GM11168 (cell line): ENCODE measurements around the gene CLCN1.

Source experiments
- in situ Hi-C: fragments of 300-500 bp; cut with MboI; formaldehyde crosslinking; loops from one replicate; pipeline ENCODE4 v1.12.0; 2022; ENCODE audit warnings: low sequenced_read_pairs; ENCODE audit not compliant: unreplicated experiment

Gene CLCN1

DNA sequence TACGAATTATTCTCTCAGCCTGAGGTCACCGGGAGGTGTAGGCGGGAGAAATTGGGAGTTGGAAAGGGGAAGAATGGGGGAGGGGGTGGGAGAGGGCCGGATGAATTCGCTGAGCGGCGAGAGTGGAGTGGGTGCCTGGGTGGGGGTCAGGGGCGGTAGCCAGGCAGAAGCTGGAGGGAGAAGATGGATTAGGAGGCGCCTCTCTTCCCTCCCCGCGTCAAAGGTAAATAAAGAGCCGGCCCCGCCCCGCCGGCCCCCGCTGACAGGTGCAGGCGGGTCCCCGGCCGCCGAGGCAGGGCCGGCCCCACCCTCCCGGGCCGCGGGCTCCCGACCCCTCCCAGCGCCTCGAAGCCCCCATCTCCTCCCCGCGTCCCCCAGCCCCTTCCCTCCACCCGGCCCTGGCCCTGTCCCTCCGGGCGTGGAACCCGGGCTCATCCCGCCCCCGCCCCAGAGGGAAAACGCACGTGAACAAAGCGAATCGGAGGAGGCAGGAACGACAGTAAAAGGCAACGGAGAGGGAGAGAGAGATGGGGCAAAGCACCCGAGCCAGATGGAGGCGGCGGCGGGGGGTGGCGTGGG, 45.7 kb downstream of the CLCN1 start:
- in situ Hi-C loops = no loop called here

DNA sequence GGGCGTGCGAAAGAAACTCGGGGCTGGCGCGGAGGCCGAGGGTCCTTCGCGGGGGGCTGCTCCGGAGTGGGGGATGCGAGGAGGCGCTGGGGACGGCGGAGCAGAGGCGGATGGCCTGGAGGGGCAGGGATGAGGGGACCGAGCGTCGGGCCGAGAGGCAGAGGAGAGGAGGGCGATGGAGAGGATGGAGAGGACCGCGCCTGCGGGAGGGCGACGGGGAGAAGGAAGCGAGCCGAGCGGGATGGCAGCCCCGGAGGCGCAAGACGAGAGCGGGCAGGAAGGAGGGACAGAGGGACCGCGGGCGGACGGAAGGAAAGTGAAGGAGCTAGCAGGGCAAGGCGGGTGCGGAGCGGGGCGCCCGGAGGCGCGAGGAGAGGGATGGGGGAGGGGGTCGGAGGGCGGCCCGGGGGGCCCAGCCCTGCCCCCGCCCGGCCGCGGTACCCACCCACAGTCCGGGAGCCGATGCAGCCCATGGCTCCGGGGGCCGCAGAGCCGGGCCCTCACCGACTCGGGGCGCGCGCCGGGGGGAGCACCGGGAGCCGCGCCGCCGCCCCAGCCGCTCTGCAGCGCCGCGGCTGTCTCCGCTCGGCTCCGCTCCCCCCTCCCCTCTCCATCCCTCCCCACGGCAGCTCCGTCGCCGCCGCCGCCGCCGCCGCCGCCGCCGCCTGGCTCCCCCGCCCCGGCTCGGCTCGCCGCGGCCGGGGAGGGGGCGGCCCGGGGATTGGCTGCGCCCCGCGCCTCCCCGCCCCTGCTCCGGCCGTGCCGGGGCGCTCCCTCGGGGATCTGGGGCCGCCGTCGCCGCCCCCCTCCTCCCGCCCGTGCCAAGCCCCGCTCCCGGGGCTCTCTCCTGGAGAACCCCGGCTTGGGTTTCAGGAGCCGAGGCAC, 46.5 kb downstream of the CLCN1 start, which contains the start of gene FAM131B:
Gene FAM131B, minus strand, starts transcription at position 583 of the 885 bp plus-strand sequence. Its CDS starts 110 bp downstream, at position 473.
- in situ Hi-C loops = no loop called here

DNA sequence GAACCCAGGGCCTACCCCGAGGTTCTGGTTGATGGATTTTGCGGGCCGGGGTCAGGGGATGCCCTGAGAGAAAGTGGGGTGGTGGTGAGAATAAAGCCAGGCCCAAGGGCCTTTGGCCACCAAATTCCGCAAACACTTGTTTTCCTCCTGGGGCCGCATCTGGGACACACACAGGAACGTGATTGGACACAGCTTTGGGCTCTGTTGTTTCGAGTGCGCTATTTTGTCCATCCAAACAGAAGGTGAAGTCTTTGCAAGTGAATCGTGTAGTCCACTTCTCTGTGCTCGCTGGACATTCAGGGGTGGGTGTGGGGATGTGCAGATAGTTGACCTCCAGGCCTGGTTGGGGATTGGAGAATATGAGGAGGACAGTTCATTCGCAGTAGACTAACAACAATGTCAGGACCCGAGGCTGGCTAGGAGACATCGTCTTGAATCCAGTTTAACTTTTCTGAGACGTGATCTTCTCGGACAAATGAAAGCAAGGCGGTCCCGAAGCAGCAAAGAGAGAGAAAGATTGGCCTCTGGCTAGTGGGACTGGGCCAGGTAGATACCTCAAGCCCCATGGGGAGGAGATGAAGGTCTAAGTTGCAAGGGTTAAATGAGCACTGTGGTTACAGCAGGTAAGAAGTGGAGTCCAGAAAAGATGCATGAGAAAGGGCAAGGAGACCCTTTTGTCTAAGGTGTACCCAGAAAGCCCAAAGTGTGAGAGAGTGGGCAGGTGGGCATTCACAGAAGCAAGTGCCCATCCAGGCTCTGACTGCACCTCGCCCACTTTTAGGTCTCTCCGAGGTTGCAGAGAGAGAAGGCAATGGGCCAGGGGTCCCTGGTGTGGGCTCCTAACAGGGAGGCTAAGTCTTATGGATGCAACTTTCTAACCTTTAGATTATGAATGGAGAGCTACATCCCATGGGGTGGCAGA, 47.4 kb downstream of the CLCN1 start:
- in situ Hi-C loops = no loop called here

DNA sequence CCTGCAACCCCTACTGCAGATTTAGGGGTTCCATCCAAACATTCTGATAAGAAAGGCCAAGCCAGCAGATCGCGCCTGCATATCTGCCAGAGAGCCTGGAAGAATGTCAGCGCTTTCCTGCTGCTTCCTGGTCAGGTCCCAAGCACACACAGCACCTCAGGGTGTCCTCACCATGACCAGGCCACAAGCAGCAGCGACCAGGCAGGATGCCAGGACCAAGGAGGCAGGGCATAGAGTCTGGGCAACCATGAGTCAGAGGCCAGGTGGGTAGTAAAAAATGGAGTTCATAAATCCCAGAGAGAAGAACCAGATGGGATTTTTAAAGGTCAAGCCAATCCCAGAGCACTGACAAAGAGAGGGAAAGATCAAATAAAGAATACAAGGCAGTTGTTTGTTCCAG, 52.1 kb downstream of the CLCN1 start:
- in situ Hi-C loops = no loop called here

DNA sequence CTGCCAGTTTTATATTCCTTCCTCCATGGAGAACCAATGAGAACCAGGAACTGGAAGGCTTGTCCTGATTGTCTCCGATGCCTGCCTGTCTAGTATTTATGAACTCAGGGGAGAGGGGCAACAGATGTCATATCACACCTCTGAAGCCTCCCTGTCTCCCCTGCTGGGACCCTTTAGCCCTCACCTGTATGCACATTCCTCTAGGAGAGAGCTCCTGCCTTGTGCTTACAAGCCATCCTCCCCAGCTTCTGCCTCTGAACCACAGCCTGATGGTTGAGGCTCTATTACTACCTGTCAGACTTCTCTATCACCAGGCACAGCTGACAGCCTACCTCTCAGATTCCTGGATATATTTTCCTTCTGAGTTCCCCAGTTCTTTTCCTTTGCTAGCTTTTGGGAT, 52.5 kb downstream of the CLCN1 start:
- in situ Hi-C loops = no loop called here

DNA sequence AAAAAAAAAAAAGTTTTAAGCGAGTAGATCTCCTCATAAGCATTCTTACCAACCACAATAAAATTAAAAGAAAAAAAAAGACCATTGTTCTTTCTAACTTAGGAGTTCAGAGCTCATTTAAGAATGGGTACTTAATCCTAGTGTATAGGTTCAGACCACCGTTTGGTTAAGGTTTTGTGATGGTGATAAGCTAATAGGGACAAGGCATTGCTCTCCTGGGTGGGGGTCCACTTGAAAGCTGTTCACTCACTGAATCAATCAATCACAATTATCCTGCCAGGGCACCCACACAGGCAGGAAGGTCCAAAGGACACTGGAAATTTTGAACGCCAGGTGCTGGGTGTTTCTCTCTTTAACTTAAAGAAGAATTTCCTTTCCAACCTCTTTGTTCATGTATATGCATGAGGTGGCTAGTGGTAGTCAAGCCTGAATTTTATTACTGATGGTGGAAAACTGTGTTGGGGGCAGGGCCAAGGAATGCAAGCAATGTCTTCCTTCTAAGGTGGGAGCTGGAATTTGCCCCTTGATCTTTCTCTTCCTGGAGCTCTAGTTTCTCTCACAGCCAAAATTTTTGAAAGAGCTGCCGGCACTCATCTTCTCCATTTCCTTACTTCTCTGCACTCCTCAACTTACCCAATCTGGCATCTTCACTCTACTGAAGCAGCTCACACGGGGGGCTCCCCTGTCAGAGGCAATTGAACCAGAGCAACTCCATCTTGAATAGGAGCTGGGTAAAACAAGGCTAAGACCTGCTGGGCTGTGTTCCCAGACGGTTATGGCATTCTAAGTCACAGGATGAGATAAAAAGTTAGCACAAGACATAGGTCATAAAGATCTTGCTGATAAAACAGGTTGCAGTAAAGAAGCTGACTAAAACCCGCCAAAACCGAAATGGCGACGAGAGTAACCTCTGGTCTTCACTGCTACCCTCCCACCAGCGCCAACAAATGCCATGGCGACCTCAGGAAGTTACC, 54.1 kb downstream of the CLCN1 start:
- in situ Hi-C loops = no loop called here

DNA sequence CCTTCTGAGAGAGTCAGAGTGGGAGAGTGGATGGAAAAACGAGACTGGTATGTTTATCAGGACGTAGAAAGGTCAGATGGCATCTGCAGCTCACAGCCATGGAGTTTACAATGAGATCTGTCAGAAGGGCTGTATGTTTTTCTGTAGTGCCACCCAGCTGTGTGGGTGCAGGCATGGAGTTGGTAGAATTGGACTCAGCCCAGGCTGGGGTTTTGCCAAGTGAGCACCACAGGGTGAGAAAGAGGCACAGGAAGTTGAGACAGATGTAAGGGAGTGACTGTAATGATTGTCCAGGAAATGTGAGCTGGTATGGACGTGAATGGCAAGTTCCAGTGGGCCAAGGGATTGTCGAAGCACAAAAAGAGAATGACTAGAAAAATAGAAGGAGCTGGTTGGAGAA, 56.2 kb downstream of the CLCN1 start:
- in situ Hi-C loops = no loop called here

DNA sequence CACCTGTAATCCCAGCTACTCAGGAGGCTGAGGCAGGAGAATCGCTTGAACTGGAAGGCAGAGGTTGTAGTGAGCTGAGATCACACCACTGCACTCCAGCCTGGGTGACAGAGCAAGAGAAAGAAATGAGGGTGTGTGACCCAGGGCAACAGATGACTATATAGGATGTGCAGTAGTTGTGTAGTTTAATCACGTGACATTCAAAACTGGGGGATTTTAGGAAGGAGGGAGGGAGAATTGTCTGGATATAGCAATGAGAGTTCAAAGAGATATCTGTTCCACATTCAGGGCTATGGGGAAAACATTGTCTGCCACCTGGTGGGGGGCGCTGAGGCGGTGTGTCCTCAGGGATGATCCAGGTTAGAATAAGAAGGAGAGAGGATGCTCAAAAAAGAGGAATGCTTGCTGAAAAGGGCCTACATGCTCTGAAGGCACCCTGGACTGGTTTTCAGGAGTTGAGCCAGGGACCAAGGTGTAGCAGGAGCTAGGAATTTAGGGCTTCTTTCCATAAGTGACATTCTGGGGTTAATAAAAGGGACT, 57.4 kb downstream of the CLCN1 start:
- in situ Hi-C loops = no loop called here

DNA sequence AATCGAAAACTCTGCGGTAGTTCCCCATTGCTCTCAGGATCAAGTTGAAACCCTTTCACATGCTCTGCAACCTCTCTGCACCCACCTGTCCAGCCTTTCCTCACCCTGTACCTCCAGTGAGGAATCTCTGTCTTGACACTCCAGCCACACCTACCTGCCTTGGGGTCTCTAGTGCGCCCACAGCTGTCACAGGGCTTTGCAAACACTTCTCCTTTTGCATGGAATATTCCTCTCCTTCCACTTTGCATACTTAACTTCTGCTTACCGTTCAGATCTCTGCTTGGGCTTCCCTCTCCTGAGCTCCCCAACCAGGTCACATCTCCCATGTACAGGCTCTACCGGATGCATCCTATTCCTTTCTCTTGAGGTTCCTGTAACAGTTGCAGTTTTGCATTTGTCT, 58.6 kb downstream of the CLCN1 start:
- in situ Hi-C loops = no loop called here

DNA sequence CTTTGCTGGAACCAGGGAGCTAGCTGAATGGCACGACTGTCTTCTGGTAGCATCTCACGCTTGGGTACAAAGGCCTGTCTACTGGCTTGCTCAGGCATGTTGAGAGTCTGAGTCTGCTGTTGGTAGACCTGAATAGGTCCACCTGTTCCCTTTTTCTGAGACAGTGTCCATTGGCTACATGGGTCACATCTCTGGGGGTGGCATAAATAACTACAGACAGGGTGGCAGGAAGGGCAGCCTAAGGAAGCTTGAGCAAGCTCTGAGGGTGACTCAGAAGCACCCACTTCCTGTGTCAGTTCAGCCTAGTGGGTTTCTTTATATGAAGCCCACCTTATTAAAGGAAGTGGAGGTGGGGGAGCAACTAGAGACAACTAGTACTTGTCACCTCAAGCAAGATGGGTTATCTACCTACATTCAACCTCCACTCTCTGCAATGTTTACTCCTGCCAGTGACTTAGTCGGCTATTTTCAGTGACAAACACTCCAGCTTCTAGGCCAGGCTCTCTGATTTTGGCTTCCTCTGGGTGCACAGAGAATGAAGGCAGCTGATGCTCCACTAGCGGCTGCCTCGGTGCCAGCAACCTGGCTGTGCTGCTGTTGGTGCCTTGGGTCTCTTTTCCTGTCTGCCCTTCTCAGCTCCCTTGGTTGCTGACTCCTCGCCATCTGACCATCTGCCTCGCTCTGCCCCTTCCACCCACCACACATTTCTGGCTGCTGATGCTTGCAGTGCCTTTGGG, 59.6 kb downstream of the CLCN1 start:
- in situ Hi-C loops = no loop called here

DNA sequence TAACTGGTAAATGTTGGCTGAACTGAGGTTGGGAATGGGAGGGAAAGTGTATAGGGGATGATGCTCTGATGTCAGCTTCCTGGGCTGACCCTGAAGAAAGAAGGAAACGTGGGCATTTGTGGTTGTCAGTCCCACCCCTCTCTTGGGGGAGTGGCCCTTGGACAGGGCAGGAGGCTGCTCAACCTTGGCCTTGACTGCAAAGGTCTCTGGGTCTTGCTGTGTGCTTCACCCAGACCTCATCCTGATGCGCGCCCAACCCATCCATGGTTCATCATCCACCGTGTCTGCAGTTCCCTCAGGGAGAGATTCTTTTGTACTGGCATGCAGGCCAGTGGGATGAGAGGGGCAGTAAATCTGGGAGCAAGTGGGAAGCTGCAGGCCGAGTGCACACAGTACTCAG, 60.5 kb downstream of the CLCN1 start:
- in situ Hi-C loops = no loop called here

DNA sequence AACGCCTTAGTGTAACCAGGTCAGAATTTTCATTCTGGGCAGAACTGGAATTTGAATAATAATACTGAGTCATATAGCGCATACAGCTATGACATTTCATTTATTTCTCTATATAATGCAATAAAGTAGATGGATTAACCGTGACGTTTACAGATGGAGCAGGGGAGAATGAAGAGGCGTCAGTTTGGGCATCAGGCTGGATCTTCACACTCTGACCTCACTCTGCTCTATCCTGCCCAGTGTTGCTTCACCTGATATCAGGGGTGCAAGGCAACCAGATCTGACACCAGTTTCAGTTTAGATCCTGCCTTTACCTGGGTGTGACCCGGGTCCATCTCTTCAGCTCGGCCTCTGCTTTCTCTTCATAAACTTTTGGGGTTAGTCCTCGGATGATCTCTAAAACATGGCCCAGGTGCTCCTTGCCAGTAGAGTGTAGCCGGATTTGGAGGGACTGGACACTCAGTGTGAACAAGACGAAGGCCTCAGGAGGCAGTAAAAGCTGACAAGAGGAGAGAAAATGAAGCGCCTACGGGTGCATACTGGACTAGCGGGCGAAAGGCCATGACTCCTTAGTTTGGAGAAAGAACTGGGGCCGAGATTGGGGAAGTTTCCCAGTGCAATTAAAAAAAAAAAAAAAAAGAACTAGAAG, 63.8 kb downstream of the CLCN1 start:
- in situ Hi-C loops = no loop called here

DNA sequence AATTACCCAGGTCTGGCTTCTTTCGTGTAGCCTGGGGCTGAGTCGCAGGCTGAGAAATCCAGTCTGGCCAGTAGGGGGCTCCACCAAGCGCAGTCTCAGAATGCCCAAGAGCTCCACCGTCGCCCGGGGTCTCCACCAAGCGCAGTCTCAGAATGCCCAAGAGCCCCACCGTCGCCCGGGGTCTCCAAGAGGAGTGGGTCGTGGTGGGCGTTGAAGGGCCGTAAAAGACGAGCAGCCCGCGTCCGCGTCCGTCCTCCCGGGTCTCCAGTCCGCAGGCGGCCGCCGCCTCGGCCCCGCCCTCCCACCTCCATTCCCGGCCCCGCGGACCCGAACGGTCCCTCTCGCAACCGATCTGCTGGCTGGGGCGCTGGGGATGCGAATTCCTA, 64.3 kb downstream of the CLCN1 start:
- in situ Hi-C loops = no loop called here

DNA sequence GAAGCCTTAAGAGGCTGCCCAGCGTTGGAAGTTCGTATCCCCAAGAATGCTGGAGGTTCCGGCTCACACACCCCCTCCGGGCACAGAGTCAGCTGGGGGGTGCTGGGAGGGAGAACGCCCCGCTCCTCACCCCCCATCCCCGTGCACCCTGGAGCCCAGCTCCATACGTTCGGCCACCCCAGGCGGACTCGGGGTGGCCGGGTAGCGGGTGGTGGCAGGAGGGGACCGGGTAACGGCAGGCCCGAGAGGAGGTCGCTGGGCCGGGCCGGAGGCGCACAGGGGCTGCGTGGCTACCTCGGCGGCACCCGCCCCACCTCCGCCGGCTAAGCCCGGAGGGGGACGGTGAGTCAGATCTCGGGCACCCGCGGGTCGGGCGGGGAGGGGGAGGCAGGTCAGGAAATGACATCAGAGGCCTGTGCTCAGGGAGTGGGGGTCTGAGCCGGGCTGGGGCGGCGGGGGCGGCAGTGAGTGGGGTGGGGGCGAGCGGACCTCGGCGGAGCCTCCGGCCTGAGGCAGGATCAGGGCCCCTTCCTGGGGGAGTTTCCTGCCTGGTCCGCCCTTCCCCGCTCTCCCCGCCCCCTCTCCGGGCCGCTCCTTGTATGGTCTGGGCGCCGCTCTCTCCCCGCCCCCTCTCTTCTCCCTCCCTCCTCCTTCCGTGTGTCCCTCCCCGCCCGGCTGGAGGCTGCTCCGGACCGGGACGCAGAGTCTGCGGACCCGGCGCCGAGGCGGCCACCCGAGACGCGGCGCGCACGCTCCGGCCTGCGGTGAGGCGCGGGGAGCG, 64.9 kb downstream of the CLCN1 start, which contains the start of gene ZYX:
Gene ZYX, plus strand, starts transcription at position 700 of the 781 bp plus-strand sequence. CDS start 227 bp downstream, outside the sequence.
- in situ Hi-C loops = no loop called here

DNA sequence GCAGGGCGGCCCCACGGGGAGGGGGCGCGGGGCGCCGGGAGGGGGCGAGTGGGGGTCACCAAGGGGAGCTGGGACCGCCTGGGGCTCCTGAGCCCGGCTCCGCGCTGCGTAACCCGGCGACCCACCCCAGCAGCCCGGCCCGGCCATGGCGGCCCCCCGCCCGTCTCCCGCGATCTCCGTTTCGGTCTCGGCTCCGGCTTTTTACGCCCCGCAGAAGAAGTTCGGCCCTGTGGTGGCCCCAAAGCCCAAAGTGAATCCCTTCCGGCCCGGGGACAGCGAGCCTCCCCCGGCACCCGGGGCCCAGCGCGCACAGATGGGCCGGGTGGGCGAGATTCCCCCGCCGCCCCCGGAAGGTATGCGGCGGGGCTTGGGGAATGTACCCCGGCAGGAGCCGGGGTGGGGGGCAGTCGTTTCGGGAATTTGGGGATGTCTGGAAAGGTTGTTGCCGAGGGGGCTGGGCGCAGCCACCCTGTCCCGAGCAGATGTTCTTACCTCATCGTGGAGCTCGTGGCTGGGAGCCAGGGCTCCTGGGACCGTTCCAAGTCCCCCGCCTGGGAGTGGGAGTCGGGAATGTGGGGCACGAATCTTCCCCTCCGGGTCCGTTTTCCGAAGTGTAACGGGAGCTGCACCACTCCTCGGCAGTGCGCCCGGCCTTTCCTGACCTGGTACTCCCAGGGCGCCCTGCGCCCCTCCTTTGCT, 65.7 kb downstream of the CLCN1 start:
- in situ Hi-C loops = no loop called here

DNA sequence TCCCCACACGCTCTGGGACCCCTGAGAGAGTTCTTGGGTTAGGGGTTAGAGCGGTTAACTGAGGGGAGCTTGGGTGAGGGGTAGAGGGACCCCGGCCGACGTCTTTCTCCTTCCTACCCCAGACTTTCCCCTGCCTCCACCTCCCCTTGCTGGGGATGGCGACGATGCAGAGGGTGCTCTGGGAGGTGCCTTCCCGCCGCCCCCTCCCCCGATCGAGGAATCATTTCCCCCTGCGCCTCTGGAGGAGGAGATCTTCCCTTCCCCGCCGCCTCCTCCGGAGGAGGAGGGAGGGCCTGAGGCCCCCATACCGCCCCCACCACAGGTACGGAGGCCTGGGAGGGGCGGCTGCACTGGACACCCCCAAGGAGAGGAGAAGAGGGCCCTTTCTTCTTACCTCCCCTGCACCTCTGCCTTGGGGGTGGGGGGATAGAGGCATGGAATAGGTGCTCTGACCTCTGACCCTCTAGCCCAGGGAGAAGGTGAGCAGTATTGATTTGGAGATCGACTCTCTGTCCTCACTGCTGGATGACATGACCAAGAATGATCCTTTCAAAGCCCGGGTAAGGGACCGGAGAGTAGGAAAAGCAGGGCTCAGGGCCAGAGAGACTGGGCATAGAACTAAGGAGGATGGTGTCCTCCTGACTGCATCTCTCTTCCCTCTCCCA, 66.3 kb downstream of the CLCN1 start:
- in situ Hi-C loops = no loop called here
